ENCODE measurements around the gene DNAJB12. TPM values are rescaled to one million over a fixed set of nuclear protein-coding genes. Genes with fewer than 3 reads are reported as not detected.

The DNAJB12 gene
- total RNA-seq, 1 experiment from 2014 or later, result 30.9 TPM

DNA sequence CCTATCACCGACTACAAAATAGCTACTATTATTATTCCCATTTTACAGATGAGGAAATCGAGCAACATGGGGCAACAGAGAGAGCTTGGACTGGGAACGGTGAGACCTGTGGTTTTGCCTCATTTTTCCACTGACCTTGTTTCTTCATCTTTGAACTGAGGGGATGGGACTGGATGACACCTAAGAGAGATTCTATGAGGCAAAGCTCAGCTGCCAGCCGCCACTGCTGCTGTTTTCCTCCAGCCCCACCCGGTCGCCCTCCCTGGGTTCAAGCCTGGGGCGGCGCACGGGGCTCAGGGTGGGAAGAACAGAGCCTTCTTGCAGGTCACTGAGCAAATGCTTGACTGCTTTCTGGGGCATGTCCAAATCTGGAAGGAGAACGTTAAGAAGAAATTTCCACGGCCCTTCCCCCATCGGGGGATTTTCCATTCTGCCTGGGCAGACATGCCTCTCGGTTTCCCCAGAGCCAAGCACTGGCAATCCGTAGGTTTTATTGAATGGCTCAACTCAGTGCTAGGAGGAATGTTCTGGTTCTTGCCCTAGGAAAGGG, 68.7 kb downstream of the DNAJB12 start:
- POLR2A ChIA-PET (ENCODE audit: unreplicated experiment), result no interaction called here
- no peaks in the 10 kb centered on the region for H3K9me3 ChIP-seq (ENCODE audit: low read length)
- no TSS peak for BruUV-seq (replicated peaks)
- no peaks in the 10 kb centered on the region for H4K20me1 ChIP-seq (ENCODE audit: low read length)
- no peaks in the 10 kb centered on the region for H3K27me3 ChIP-seq (ENCODE audit: low read length)
- H3K4me1 ChIP-seq (ENCODE audit: insufficient read depth, low read length), result 0 out of 2 replicates have a peak, but pooled peaks cover under 1% of the 10 kb centered on the region
- no peaks in the 10 kb centered on the region for H3K79me2 ChIP-seq (ENCODE audit: low read length)
- H3F3A ChIP-seq (ENCODE audit: low read length, unreplicated experiment), result no peaks in the 10 kb centered on the region
- ATAC-seq (no peak), DNase-seq (no peak)
- intact Hi-C loops (cut with micrococcal nuclease), result no loop called here
- H3K27ac ChIP-seq (ENCODE audit: low read length), result no peak overlapping the region
- H3K9me2 ChIP-seq (replicated peaks; ENCODE audit: low read length), result no peaks in the 10 kb centered on the region
- no peak overlapping the region for H2AFZ ChIP-seq (ENCODE audit: low read length)
- no peak overlapping the region for H3K9ac ChIP-seq (ENCODE audit: low read length)
- H3K36me3 ChIP-seq (ENCODE audit: low read depth, low read length), result no peaks in the 10 kb centered on the region
- TF ChIP-seq, protein P1, sequence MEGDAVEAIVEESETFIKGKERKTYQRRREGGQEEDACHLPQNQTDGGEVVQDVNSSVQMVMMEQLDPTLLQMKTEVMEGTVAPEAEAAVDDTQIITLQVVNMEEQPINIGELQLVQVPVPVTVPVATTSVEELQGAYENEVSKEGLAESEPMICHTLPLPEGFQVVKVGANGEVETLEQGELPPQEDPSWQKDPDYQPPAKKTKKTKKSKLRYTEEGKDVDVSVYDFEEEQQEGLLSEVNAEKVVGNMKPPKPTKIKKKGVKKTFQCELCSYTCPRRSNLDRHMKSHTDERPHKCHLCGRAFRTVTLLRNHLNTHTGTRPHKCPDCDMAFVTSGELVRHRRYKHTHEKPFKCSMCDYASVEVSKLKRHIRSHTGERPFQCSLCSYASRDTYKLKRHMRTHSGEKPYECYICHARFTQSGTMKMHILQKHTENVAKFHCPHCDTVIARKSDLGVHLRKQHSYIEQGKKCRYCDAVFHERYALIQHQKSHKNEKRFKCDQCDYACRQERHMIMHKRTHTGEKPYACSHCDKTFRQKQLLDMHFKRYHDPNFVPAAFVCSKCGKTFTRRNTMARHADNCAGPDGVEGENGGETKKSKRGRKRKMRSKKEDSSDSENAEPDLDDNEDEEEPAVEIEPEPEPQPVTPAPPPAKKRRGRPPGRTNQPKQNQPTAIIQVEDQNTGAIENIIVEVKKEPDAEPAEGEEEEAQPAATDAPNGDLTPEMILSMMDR (conservative IDR thresholded peaks at IDR 0.05; ENCODE audit: low read depth, low read length), result no peak
- no peak for TF ChIP-seq EZH2 (IDR thresholded peaks at IDR 0.05; ENCODE audit: low read length, unreplicated experiment)
- TF ChIP-seq EZH2phosphoT487 (IDR thresholded peaks at IDR 0.05; ENCODE audit: borderline replicate concordance, low read length), result no peak
- CTCF ChIA-PET, result no interaction called here
- H3K4me3 ChIP-seq (ENCODE audit: low read length), result no peak overlapping the region
- no peak overlapping the region for H3K4me2 ChIP-seq (ENCODE audit: low read length)

DNA sequence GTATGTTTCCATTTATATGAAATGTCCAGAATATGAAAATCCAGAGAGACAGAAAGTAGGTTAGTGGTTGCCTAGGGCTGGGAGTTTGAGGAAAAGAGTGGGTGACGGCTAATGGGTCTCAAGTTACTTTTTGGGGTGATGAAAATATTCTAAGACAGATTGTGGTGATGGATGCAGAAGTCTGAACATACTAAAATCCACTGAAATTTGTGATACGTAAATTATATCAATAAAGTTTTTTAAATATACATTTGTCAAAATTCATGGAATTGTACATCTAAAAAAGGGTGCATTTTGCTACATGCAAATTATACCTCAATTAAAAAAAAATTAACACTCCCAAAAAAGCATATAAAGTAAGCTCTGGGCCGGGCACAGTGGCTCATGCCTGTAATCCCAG, 71.6 kb downstream of the DNAJB12 start:
- ChIA-PET POLR2A (ENCODE audit: unreplicated experiment) (no interaction called here), CTCF (no interaction called here)
- Histone ChIP-seq H3K9ac (ENCODE audit: low read length) (no peak overlapping the region), H3K79me2 (ENCODE audit: low read length) (no peaks in the 10 kb centered on the region), H3K4me3 (ENCODE audit: low read length) (no peak overlapping the region), H3K4me1 (ENCODE audit: insufficient read depth, low read length) (no peaks in the 10 kb centered on the region), H3K36me3 (ENCODE audit: low read depth, low read length) (no peaks in the 10 kb centered on the region), H2AFZ (ENCODE audit: low read length) (no peak overlapping the region), H3K27ac (ENCODE audit: low read length) (no peak overlapping the region), H3K27me3 (ENCODE audit: low read length) (no peaks in the 10 kb centered on the region), H3K9me2 (replicated peaks; ENCODE audit: low read length) (no peaks in the 10 kb centered on the region), H3K4me2 (ENCODE audit: low read length) (no peak overlapping the region), H3K9me3 (ENCODE audit: low read length) (no peaks in the 10 kb centered on the region), H3F3A (ENCODE audit: low read length, unreplicated experiment) (no peaks in the 10 kb centered on the region), H4K20me1 (ENCODE audit: low read length) (no peaks in the 10 kb centered on the region)
- no TSS peak for BruUV-seq (replicated peaks)
- DNase-seq (no peak), ATAC-seq (no peak)
- TF ChIP-seq EZH2phosphoT487 (IDR thresholded peaks at IDR 0.05; ENCODE audit: borderline replicate concordance, low read length) (no peak), EZH2 (IDR thresholded peaks at IDR 0.05; ENCODE audit: low read length, unreplicated experiment) (no peak)
- TF ChIP-seq, protein P1 (conservative IDR thresholded peaks at IDR 0.05; ENCODE audit: low read depth, low read length), result no peak
- intact Hi-C loops (cut with micrococcal nuclease), result no loop called here

Other genes with a start within 250 kb of the DNAJB12 start
- gene ANAPC16, start 138.9 kb downstream of the DNAJB12 start, total RNA-seq (2014; rRNA removed), result 19.2 and 23.9 TPM in 2 replicates
- 15.7 and 24.3 TPM in 2 replicates for gene ASCC1, start 138.6 kb downstream of the DNAJB12 start, total RNA-seq (2014; rRNA removed)
- 68.9 and 94.2 TPM in 2 replicates for gene DDIT4, start 81.0 kb downstream of the DNAJB12 start, total RNA-seq (2014; rRNA removed)